Liver (tissue), 3 donors: ENCODE results near the gene ZKSCAN7.

Experiments used
- CTCF ChIP-seq: fragments of 150-350 bp; IDR thresholded peaks from 2 replicates; pipeline ENCODE4 v1.5.1; 2017; ENCODE audit warnings: improper control_type of control experiment, low read depth, low read length; ENCODE audit not compliant: missing input control
- EGR1 ChIP-seq, 2 donors: IDR thresholded peaks; 2 replicates each; pipeline ENCODE4 v1.6.1; 2016 to 2018; ENCODE audit warnings: antibody characterized with exemption in 2 of 2, low read depth in 2 of 2
- MAX ChIP-seq: IDR thresholded peaks from 2 replicates; pipeline ENCODE4 v1.6.1; 2016; ENCODE audit warnings: antibody characterized with exemption
- REST ChIP-seq: IDR thresholded peaks from 2 replicates; pipeline ENCODE4 v1.6.1; 2016; ENCODE audit warnings: antibody characterized with exemption, mild to moderate bottlenecking
- RXRA ChIP-seq, 2 donors: IDR thresholded peaks; 2 replicates each; pipeline ENCODE4 v1.6.1; 2017 to 2018; ENCODE audit warnings: antibody characterized with exemption in 2 of 2, mild to moderate bottlenecking in 1 of 2
- TAF1 ChIP-seq: conservative IDR thresholded peaks from 2 replicates; pipeline ENCODE4 v1.6.1; 2016; ENCODE audit warnings: antibody characterized with exemption, mild to moderate bottlenecking
- TF ChIP-seq, protein P1 (sequence below): IDR thresholded peaks from 2 replicates; pipeline ENCODE4 v1.6.1; 2016; ENCODE audit warnings: antibody characterized with exemption
- donor health status: healthy.
- donor health status: healthy.

- no peak for TF ChIP-seq CTCF
- TF ChIP-seq REST = no peak
- no peak for TF ChIP-seq TAF1
- TF ChIP-seq, protein P1, sequence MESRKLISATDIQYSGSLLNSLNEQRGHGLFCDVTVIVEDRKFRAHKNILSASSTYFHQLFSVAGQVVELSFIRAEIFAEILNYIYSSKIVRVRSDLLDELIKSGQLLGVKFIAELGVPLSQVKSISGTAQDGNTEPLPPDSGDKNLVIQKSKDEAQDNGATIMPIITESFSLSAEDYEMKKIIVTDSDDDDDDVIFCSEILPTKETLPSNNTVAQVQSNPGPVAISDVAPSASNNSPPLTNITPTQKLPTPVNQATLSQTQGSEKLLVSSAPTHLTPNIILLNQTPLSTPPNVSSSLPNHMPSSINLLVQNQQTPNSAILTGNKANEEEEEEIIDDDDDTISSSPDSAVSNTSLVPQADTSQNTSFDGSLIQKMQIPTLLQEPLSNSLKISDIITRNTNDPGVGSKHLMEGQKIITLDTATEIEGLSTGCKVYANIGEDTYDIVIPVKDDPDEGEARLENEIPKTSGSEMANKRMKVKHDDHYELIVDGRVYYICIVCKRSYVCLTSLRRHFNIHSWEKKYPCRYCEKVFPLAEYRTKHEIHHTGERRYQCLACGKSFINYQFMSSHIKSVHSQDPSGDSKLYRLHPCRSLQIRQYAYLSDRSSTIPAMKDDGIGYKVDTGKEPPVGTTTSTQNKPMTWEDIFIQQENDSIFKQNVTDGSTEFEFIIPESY = no peak
- TF ChIP-seq RXRA (IDR thresholded peaks at IDR 0.05) = no peak
- no peak for TF ChIP-seq EGR1 (IDR thresholded peaks at IDR 0.05; ENCODE audit: low read depth in 2 of 2)
- no peak for TF ChIP-seq MAX
Observed at GRCh38 chr3:44562147-44562546, 7.2 kb downstream of the ZKSCAN7 start.
